GM19043 (cell line): ENCODE measurements around the gene UBA3.

Experiments used
- ATAC-seq: cut with Tn5 transposase; IDR thresholded peaks from one replicate; pipeline ENCODE4 v1.9.1; 2021; ENCODE audit warnings: low read depth; ENCODE audit not compliant: unreplicated experiment

Gene UBA3

DNA sequence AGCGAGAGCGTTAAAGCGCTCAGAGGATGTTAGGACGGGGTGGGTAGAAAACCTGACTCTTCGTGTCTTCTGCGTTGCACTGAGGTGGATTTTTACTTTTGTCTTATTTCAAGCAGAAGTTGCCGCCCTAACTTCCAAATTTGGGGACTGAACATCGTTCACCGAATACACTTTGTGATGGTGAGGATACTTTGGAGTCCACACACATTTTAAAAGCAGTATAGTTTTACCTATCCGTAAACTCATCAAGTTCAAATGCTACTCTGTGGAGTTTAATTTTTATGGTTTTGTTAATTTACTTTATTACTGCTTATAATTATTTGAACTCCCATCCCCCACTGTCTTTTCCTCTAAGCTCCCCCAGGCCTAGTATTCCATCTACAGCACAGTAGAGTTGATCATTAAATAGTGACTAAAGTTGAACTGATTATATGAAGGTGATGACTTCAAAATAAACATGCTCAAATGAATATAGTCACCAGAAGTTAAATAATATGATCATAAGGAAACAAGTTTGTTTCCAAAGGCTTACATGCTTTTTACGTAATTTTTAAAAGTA, 66.1 kb downstream of the UBA3 start:
- ATAC-seq, result no peak

DNA sequence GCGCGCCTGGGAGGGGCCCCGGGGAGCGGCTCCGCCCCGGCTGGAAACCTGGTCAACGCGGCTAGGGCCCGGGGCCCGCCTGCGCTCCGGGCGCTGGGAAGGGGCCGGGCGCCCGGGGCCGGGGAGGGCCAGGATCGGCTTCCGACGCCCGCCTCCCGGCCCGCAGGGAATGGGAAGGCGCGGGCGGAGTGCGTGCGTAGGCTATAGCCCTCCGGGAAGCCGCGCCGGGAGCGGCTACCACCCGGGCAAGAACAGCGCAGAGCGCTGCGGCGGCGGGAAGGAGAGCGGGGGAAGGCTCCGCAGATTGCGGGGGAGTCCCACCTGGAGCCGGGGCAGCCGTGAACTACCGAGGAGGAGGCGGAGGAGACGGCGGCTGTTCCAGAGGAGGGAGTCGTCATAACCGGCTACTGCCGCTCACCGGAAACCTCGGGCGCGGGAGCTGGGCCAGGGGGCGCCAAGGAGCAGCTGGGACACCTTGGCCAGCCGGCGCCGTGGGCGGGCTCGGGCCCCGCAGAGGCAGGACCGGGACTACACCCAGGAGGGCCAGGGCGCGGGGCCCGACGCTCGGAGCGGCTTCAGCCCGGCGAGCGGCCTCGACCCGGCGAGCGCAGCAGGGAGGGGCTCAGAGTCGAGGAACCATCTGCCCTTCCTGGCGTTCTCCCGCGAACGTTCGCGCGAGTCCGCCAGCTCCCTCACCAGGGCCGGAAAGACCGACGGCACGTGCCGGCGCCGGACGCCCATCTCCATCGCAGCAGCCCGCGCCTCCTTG, 66.7 kb downstream of the UBA3 start, which contains the start of gene EOGT:
TSS of gene EOGT (minus strand) at position 432 of the 769 bp plus-strand sequence. CDS start 3,838 bp downstream, outside the sequence.
- ATAC-seq, result peak; percentile 74

DNA sequence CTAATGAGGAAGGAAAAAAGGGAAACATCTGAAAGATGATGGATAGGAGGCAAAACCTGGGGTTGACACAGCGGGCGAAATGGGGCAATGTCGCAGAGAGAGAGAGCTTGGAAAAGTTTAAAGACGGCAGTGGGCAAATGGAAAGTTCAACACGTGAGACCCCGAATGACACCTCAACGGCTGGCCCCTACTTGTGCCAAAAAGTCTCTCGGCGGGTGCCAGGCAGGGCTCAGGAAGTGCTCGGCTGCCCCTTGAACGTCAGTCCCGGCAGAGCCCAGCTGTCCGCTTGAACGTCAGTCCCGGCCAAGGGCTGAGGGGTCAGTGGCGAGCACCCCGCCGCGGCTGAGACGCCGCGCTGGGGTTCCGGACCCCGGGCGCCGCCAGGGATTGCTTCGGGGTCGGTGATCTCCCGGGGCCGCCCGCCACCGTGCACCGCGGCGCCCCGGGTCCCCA, 67.3 kb downstream of the UBA3 start:
- peak; percentile 31 for ATAC-seq

GRCh38 chr3:69012100-69012799, 67.9 kb downstream of the UBA3 start:
- no peak for ATAC-seq

GRCh38 chr3:69011096-69011730, 69.0 kb downstream of the UBA3 start:
- ATAC-seq, result no peak

DNA sequence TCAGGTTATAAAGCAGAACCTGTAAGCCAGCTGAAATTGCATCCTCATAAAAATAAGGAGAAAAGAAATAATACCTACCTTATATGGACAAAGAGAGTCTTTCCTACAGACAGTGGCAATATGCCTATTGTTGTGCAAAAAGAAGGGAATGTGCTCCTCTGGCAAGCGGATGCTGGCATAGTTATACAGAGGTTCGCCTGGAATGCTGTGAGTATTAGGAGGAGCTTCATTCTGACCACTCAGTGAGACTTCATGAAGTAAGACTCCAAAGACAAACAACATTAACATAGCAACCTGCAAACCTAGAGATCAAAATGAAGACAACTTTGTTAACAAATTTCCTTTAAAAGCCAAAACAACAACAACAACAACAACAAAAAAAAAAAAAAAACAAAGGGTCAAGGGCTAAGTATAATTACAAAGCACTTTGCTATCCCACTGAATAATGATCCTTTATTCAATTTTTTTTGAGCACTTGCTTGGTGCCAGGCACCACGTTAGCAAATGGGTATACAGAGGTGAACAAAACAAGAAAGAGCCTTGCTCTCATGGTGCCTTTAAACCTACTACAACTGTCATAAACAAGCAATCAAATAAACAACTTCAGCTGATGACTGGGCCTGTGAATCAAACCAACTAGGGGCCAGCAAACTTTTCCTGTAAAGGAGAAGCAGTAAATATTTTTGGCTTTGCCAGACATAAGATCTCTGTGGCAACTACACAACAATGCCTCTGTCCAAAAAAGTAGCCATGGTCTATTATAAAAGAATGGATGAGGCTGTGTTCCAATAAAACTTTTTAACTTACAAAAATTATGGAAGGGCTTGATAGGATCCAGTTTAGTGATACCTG, 70.4 kb downstream of the UBA3 start:
- ATAC-seq, result no peak

DNA sequence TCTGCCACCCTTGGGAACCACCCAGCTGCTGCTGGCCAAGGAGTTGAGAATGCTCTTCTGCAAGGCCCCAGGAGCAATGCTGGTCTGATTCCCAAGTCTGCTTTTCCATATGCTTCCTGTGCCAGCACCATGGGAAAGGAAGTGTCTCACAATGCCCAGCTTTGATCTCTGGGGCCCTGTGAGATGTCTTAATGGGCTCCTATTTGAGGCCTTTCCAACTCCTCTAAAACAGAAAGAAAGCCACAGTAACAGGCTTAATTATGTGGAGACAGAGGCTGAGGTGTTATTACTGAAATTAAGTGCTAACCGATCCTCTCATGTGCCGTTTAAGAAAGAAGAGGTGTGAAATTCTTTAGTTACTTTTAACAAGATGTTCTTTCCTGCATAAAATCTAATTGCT, 71.2 kb downstream of the UBA3 start:
- ATAC-seq, result no peak

GRCh38 chr3:69005791-69006482, 74.2 kb downstream of the UBA3 start:
- no peak for ATAC-seq

DNA sequence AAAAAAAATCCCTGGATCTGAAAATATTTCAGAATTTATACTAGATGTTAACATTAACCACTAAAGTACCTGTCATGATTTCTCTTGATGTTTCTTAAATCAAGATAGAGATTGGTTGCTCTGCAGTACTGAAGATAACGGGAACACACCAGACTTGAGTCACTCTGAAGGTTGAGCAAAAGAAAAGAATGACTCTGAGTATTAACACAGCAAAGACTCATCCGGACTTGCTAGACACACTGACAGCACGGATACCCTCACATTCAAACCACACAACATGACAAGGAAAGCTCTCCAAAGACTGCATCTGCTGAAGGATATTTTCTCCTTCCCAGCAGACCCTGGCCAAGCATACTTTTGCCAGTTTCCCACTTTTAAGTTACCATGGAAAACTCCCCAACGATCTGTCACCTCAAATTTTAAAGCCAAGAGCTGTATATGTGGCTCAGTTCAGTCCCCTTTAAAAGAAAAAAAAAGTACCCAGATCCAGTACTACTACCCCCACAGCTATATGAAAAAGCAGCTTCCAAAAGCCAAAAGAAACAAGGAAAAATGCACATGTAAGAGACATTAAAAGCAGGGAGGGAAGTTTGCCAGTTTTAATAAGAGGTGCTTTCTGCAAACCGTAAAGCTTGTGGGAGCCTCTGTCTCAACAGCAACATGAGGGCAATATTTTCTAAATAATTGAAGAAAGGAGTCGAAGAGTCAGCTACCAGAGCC, 74.9 kb downstream of the UBA3 start:
- ATAC-seq, result no peak
